T47D (cell line): ENCODE data around the gene ANKH.

ENCODE experiments used
- DNase-seq, 2 experiments: peaks; one replicate each; pipeline versions ENCODE4 v3.0.0 to v3.0.0-alpha.2; 2011 to 2012; ENCODE audit warnings: low read depth in 1 of 2, low spot score in 1 of 2
- JUND ChIP-seq: IDR thresholded peaks from 2 replicates; pipeline ENCODE4 v1.6.1; 2012; ENCODE audit warnings: low read depth
- in situ Hi-C: cut with HindIII; loops from 2 replicates; pipeline ENCODE4 v1.10.0; 2016; ENCODE audit warnings: low sequenced_read_pairs, low pct_unique_long_range_greater_than_20kb

Gene ANKH

DNA sequence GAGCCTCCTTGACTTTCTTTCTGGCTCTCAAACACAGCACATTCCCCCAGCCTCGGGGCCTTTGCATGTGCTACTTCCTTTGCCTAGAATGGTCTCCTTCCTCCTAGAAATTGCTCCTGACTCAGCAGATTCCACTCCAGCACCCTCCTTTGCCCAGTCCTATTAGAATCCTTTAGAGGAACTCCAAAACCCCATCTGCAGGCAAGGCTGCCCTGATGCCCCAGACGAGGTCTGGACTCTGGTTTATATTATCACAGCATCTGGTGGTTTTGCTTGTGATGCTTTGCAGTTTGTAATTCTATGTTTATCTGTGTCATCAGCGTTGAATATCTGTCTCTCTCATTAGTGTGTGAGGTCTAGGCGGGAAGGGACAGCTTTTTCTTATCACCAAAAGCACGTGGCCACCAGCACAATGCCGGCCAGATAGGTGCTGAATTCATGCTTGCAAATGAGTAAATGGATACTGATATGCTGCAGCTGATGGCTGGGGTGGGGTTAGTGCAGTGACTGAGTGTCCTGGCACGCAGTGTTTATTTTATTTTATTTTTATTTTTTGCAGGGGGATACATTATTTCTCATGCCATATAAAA, 30.0 kb upstream of the ANKH start:
- TF ChIP-seq JUND, result no peak
- in situ Hi-C loops, result no loop called here
- peak in 1 of 2 experiments; percentile 22 for DNase-seq

DNA sequence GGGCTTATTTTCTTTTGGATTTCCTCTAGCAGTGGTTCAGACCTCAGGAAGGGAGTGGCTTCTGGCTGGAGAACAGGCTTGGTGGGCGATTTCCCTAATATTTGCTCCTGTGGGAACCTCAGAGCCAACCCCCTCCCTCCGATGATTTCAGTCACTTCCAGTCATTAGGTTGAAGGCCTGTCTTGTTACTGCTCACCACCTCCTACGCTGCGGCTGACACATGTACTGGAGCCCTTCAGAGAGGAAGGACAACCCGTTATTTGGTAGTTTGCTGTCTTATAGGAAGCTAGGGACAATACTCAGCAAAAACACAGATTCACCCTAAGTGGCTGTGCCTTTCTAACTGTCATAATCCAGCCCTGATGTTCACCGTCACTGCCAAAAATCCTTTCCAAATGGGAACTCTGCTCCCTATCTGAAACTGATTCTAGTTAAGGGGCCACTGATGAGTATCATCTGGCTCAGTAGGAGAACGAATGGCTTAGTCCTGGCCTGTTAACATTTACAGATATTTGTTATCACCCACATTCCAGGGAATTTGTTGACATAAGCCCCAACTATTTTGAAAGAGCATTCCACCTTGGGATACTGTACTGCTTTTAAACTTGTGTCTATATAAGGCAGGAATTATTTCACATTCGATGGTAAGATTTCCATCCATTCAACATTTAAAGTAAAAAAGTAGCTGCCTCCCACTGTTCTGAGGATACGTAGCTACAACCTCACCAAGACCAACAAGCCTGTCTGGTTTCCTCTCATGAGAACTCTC, 29.3 kb upstream of the ANKH start:
- TF ChIP-seq JUND, result no peak
- in situ Hi-C loops, result no loop called here
- no peak for DNase-seq

DNA sequence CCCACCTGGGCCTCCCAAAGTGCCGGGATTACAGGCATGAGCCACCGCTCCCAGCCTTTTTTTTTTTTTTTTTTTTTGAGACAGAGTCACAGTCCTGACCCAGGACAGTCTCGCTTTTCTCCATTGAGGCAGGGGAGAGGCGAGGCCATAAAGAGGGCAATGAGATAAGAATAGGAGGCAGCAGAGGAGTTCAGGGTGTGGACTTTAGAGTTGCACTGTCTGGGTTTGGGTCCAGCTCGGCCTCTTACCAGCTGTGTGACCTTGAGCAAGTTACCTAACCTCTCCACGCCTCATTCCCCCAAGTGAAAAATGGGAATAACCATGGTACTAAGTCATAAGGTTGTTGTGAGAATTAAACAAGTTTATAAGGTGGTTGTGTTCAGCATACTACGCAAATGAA, 24.6 kb upstream of the ANKH start:
- no peak for DNase-seq
- in situ Hi-C loops, result no loop called here
- TF ChIP-seq JUND, result no peak

DNA sequence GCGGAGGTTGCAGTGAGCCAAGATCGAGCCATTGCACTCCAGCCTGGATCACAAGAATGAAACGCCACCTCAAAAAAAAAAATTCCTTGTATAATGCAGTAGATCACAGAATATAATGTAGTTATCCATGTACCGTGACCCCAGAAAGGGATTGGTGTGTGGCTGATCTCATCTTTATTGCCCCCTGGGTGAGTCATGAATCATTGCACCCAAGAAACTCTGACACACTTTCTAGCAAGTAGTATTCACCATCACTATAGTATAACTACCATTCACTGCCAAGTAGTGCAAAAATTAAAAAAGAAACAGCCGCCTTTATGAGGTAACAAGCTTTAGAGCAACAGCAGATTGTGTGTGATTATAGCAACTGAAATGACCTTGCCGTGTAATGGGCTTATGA, 23.7 kb upstream of the ANKH start:
- DNase-seq, result no peak
- TF ChIP-seq JUND, result no peak
- in situ Hi-C loops, result no loop called here

DNA sequence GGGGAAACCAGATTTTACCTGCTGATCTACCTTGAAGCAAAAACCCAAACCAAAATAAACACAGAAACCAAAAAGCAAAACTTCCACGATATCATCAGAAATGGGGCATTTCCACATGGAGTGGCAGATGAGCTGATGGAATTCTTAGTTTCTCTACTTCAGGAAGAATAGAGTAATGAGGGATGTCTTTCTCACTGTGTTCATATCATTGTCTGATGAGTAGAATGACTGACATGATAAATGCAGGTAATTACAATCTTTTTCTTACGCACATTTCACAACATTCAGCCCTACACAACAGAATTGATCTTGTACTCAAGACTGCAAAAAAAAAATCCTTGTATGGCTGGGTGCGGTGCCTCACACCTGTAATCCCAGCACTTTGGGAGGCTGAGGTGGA, 23.2 kb upstream of the ANKH start:
- no peak for TF ChIP-seq JUND
- DNase-seq, result no peak
- in situ Hi-C loops, result no loop called here

DNA sequence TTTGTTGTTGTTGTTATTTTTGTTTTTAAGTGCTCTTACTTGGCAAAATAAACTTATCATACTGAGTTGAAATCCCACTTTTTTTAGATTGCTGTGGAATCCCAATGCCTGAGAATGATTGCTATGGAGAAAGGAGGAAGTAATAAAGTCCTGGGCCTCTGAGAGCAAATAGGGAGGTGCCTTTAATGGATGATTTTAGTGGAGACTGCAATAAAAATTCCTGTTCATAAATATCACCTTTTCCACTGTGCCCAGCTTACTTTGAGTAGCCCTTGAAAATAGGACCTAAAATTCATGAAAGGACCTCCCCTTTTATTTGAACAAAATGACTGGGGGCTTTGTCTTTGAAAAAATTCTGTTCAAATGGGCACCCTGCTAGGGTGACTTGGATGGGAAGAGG, 21.8 kb upstream of the ANKH start:
- DNase-seq, result no peak
- in situ Hi-C loops, result no loop called here
- no peak for TF ChIP-seq JUND

DNA sequence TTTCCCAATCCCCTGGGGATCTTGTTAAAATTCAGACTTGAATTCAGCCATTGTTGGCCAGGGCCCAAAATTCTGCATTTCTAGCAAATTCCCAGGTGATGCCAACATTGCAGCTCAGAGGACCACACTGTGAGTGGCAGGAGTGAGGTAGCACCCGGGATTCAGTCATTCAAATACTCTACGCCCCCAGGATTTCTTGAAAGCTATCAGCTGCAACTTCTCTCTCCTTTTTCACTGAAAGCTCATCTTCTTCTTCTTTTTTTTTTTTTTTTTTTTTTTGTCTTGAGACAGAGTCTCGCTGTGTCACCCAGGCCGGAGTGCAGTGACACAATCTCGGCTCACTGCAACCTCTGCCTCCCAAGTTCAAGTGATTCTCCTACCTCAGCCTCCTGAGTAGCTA, 19.3 kb upstream of the ANKH start:
- in situ Hi-C loops, result no loop called here
- no peak for TF ChIP-seq JUND
- no peak for DNase-seq

DNA sequence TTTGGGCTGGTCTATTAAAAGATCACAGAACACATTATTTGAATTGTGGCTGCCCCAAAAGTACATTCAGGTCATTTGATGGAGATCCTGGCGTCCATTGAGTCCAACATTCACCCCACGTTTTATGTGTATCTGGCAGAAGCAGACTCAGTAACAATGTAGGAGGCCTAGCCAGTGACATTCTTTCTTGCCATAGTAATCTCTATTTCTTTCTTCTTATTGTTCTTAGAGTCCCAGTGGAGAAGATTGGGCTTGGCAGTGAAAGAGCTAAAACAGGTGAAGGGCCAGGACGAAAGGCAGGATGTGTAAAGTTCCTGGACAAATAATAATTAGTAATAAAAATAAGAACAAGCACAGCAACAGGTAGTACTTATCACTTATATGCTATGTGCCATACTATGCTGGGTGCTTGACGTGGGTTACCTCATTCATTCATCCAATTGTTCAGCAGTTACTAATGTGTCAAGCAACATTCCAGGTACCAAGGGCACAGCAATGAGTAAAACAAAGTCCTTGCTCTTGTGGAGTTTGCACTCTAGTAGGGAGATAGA, 12.6 kb upstream of the ANKH start:
- in situ Hi-C loops, result no loop called here
- no peak for DNase-seq

DNA sequence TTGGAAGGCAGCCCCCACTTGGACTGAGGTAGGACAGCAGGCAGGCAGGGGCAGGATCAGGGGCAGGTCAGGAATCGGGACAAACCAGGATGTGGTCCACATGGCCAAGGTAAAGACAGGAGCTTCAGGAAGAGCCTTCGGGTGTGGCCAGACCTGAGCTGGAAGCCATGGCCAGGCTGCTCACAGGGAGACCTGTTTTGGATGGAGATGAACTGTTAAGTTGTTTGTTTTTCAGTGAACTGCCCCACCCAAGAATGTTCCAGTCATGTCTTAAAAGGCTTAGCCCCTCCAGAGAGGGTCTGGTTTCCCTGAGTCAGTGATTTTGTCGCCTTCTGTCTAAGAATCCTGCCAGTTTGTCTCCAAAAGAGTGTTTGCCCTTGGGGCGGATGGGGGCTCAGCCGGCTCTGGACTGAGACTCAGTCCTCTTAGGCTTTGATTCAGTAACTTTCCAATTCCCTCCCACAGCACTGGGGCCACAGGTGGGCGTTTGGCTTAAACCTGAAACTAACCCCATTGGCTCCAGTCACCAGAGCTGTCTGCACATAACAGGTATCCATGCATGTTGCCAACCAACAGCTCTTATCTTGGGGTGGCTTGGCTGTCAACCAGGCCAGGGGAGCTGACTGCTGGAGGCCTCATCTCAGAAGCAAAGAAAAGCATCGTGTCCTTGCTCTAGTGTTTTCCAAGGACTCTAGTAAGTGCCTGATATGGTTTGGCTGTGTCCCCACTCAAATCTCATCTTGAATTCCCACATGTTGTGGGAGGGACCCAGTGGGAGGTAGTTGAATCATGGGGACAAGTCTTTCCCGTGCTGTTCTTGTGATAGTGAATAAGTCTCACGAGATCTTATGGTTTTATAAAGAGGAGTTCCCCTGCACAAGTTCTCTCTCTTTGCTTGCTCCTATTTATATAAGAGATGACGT, 11.3 kb upstream of the ANKH start:
- TF ChIP-seq JUND, result no peak
- no peak for DNase-seq
- in situ Hi-C loops, result no loop called here

More for the DNA sequence above, 12.6 kb upstream of the ANKH start:
- TF ChIP-seq JUND, result no peak

DNA sequence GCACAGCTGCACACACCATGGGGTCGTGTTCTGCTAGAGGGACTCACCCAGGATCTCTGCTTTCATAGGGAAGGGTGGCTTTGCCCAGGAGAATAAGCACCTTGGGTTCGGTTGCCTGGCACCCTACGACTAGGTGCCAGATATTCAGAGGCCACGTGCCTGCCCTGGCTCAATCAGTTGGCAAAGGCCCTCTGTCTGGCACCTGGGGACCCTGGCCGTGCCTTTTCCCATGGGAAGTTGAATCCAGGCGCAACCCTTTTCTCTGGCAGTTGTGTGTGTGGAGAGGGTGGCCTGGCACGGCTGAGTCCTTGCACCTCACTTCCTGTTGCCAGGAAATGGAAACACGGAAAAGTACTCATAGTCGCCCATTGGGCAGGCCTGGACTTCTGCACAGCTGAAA, 10.2 kb upstream of the ANKH start:
- DNase-seq, result no peak
- in situ Hi-C loops, result no loop called here
- no peak for TF ChIP-seq JUND

DNA sequence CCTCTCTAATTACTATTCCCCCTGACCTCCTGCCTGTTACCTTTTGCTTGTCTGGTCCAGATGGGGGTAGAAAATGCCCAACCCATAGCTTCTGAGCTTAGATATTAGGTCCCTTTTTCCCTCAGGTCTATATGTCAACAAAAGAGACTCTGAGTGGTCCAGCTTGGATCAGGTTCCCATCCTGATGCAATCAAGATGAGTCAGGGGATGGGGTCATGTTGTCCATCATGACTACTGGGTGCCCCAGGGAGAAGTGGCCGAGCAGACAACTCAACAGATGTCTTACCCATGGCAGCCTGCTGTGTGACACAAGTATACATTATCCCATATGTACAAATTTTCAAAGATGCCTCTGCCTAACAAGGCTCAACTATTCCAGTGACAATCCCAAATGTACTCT, 9.1 kb upstream of the ANKH start:
- TF ChIP-seq JUND, result no peak
- no peak for DNase-seq

DNA sequence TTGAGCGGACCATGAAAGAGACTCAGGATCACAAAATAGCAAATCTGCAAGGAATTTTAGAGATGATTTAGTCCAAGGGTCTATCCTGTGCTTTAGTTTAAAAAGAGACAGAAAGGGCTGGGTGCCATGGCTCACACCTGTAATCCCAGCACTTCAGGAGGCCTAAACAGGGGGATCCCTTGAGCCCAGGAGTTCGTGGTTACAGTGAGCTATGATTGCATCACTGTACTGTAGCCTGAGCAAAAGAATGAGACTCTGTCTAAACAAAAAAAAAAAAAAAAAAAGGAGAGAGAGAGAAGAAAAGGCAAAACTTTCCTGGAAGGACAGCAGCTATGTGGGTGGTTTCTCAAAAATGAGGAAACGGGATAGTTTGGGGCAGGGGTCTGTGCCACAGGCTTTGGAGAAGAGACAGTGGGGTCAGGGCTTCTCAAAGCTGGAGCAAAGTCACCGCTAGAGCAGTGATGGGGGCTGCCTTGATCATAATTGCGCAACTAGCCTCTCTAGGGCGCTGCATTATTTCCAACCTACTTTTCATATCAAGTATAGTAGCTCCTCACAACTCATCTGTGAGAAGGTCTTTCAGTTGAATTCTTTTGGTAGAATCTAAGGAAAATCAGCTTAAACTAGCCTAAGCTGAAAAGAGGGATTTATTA, 8.5 kb upstream of the ANKH start:
- in situ Hi-C loops, result no loop called here
- no peak for TF ChIP-seq JUND
- no peak for DNase-seq

More for the DNA sequence above, 9.1 kb upstream of the ANKH start:
- in situ Hi-C loops, result no loop called here
